HCT116 (cell line): Measurements from ENCODE around the gene ARL4A.

Source experiments
- EZH2 ChIP-seq: fragments of 200-600 bp; sonication (generic); IDR thresholded peaks from 2 replicates; pipeline ENCODE4 v1.6.1; 2017; ENCODE audit warnings: antibody characterized with exemption, mixed run types
- EZH2phosphoT487 ChIP-seq: fragments of 200-600 bp; IDR thresholded peaks from 2 replicates; pipeline ENCODE4 v1.6.1; 2018; ENCODE audit warnings: antibody characterized with exemption, borderline replicate concordance
- POLR2A ChIP-seq: IDR thresholded peaks from 2 replicates; pipeline ENCODE4 v1.7.0; 2011; ENCODE audit warnings: borderline replicate concordance; ENCODE audit not compliant: insufficient read depth, insufficient read length; ENCODE audit errors: extremely low read depth
- POLR2AphosphoS5 ChIP-seq: IDR thresholded peaks from 2 replicates; pipeline ENCODE4 v1.6.1; 2011; ENCODE audit warnings: mild to moderate bottlenecking, low read depth, low read length, moderate library complexity
- SP1 ChIP-seq: IDR thresholded peaks from 2 replicates; pipeline ENCODE4 v1.6.1; 2012; ENCODE audit warnings: low read depth
- SRF ChIP-seq: IDR thresholded peaks from 2 replicates; pipeline ENCODE4 v1.6.1; 2012; ENCODE audit warnings: low read depth
- TF ChIP-seq, protein P1 (sequence below), 3 experiments: fragments of 200-600 bp in 1 of 3; sonication (generic) in 1 of 3; IDR thresholded peaks in 2 of 3; conservative IDR thresholded peaks in 1 of 3; 2 replicates each; pipeline ENCODE4 v1.5.1; 2012 to 2017; ENCODE audit warnings: low read depth in 2 of 3, low read length in 2 of 3, antibody characterized with exemption in 1 of 3, borderline replicate concordance in 1 of 3, control low read depth in 1 of 3, mild to moderate bottlenecking in 1 of 3, mixed read lengths in 1 of 3, mixed run types in 1 of 3, moderate library complexity in 1 of 3; ENCODE audit not compliant: insufficient read depth in 1 of 3

- TF ChIP-seq, protein P1, sequence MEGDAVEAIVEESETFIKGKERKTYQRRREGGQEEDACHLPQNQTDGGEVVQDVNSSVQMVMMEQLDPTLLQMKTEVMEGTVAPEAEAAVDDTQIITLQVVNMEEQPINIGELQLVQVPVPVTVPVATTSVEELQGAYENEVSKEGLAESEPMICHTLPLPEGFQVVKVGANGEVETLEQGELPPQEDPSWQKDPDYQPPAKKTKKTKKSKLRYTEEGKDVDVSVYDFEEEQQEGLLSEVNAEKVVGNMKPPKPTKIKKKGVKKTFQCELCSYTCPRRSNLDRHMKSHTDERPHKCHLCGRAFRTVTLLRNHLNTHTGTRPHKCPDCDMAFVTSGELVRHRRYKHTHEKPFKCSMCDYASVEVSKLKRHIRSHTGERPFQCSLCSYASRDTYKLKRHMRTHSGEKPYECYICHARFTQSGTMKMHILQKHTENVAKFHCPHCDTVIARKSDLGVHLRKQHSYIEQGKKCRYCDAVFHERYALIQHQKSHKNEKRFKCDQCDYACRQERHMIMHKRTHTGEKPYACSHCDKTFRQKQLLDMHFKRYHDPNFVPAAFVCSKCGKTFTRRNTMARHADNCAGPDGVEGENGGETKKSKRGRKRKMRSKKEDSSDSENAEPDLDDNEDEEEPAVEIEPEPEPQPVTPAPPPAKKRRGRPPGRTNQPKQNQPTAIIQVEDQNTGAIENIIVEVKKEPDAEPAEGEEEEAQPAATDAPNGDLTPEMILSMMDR (IDR thresholded peaks at IDR 0.05 in 2 of 3, conservative IDR thresholded peaks at IDR 0.05 in 1 of 3; ENCODE audit: borderline replicate concordance in 1 of 3, insufficient read depth in 1 of 3, low read depth in 2 of 3, low read length in 2 of 3): no peak
- no peak for TF ChIP-seq EZH2phosphoT487
- TF ChIP-seq EZH2: no peak
- no peak for TF ChIP-seq POLR2AphosphoS5
- no peak for TF ChIP-seq SRF
- no peak for TF ChIP-seq SP1
- no peak for TF ChIP-seq POLR2A
Measured at GRCh38 chr7:12714379-12714737, 26.9 kb downstream of the ARL4A start.
